HL-60 (cell line): Measurements from ENCODE around the gene AQP2.

ENCODE experiments used
- DNase-seq, 2 experiments: peaks; one replicate each; pipeline ENCODE4 v3.0.0-alpha.2; 2010 to 2020; ENCODE audit warnings: low read depth in 1 of 2, low spot score in 1 of 2
- H3K27ac ChIP-seq: fragments of 250-450 bp; sonication (Bioruptor Pico); replicated peaks from 2 replicates; pipeline ENCODE4 v1.5.1; 2020; ENCODE audit warnings: mild to moderate bottlenecking, moderate library complexity
- H3K27me3 ChIP-seq: fragments of 250-450 bp; sonication (Bioruptor Pico); 2 replicates; pipeline ENCODE4 v1.5.1; 2021; ENCODE audit warnings: mild to moderate bottlenecking, moderate library complexity; ENCODE audit not compliant: insufficient read depth, poor library complexity, severe bottlenecking
- H3K4me3 ChIP-seq: replicated peaks from 2 replicates; pipeline ENCODE4 v1.5.1; 2011; ENCODE audit warnings: mild to moderate bottlenecking, control low read depth, low read length; ENCODE audit not compliant: insufficient read depth
- GABPA ChIP-seq: IDR thresholded peaks from 2 replicates; pipeline ENCODE4 v1.6.1; 2012; ENCODE audit warnings: low read depth
- POLR2AphosphoS5 ChIP-seq: IDR thresholded peaks from 2 replicates; pipeline ENCODE4 v1.6.1; 2012; ENCODE audit warnings: low read depth
- SPI1 ChIP-seq: IDR thresholded peaks from 2 replicates; pipeline ENCODE4 v1.6.1; 2012; ENCODE audit warnings: low read depth, mild to moderate bottlenecking, borderline replicate concordance
- TF ChIP-seq, protein P1 (sequence below): IDR thresholded peaks from 2 replicates; pipeline ENCODE4 v1.6.1; 2012; ENCODE audit warnings: low read depth; ENCODE audit not compliant: insufficient replicate concordance
- TF ChIP-seq, protein P2 (sequence below): IDR thresholded peaks from one replicate; pipeline ENCODE4 v1.5.1; 2011; ENCODE audit warnings: low read length, control low read depth, inconsistent platforms; ENCODE audit not compliant: insufficient read depth

Gene AQP2

DNA sequence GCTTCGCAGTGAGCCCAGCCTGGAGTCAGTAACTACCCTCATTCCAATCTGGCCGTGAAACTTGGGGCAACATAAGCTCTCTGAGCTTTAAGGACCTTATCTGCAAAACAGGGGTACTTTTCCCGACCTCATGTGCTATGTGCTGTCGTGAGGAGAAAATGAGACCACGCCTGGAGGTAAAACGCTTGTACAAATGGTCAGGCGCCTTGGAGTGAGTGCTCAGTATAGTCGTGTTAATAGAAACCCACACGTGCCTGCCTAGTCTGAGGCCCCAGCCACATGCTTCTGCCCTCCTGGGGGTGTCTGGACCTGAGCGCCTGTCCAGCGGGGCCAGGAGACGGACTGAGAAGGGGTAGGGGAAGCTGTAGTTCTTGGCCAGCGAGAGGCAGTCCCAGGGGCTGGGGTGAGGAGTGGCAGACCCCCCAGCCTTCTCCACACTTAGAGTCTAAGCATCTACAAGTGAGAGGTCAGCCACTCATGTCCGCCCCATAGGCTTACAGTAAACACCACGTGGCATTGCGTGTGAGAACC lies 16.0 kb downstream of the AQP2 start:
- TF ChIP-seq POLR2AphosphoS5 (no peak), GABPA (no peak), SPI1 (no peak)
- TF ChIP-seq, protein P1, sequence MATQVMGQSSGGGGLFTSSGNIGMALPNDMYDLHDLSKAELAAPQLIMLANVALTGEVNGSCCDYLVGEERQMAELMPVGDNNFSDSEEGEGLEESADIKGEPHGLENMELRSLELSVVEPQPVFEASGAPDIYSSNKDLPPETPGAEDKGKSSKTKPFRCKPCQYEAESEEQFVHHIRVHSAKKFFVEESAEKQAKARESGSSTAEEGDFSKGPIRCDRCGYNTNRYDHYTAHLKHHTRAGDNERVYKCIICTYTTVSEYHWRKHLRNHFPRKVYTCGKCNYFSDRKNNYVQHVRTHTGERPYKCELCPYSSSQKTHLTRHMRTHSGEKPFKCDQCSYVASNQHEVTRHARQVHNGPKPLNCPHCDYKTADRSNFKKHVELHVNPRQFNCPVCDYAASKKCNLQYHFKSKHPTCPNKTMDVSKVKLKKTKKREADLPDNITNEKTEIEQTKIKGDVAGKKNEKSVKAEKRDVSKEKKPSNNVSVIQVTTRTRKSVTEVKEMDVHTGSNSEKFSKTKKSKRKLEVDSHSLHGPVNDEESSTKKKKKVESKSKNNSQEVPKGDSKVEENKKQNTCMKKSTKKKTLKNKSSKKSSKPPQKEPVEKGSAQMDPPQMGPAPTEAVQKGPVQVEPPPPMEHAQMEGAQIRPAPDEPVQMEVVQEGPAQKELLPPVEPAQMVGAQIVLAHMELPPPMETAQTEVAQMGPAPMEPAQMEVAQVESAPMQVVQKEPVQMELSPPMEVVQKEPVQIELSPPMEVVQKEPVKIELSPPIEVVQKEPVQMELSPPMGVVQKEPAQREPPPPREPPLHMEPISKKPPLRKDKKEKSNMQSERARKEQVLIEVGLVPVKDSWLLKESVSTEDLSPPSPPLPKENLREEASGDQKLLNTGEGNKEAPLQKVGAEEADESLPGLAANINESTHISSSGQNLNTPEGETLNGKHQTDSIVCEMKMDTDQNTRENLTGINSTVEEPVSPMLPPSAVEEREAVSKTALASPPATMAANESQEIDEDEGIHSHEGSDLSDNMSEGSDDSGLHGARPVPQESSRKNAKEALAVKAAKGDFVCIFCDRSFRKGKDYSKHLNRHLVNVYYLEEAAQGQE: no peak
- TF ChIP-seq, protein P2, sequence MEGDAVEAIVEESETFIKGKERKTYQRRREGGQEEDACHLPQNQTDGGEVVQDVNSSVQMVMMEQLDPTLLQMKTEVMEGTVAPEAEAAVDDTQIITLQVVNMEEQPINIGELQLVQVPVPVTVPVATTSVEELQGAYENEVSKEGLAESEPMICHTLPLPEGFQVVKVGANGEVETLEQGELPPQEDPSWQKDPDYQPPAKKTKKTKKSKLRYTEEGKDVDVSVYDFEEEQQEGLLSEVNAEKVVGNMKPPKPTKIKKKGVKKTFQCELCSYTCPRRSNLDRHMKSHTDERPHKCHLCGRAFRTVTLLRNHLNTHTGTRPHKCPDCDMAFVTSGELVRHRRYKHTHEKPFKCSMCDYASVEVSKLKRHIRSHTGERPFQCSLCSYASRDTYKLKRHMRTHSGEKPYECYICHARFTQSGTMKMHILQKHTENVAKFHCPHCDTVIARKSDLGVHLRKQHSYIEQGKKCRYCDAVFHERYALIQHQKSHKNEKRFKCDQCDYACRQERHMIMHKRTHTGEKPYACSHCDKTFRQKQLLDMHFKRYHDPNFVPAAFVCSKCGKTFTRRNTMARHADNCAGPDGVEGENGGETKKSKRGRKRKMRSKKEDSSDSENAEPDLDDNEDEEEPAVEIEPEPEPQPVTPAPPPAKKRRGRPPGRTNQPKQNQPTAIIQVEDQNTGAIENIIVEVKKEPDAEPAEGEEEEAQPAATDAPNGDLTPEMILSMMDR: no peak
- Histone ChIP-seq H3K27me3 (peaks cover 21% of the 10 kb centered on the region), H3K4me3 (no peak overlapping the region), H3K27ac (no peak overlapping the region)
- DNase-seq: no peak

DNA sequence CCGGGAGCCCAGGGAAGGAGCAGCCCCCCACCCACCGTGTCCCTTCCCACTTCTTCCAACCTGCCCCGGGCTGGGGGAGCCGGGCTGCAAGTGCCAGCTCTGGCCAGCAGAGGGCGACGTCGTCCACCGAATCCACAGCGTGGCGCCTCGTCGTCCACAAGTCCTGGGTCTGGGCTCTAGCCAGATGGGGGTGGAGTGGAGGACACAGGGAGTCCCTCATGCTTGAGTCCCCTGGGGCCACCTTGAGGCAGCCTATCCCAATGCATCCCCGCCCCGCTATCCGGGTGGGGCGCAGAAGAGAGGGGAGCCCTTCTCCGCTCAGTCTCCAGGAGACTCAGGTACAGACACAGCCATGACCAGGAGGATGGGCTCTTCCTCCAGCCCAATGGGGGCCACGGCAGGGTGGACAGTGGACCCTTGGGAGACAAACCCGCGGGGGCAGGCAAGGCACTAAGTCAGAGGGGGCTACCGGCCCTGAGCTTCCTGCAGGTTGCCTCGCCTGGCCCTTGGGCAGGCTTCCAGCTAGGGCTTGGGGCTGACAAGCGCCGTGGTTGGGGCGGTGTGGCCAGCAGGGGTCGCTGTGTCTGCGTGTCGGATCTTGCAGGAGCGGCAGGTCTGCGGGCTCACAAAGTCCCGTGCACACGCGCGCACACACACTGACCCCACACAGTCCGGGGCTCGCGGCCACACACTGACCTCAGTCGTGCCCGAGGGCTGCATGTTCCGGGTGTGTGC lies 16.7 kb downstream of the AQP2 start:
- peak overlapping the region; percentile 32 for H3K4me3 ChIP-seq
- DNase-seq: peak; percentile 77 to 87
- H3K27me3 ChIP-seq: peaks cover 17% of the 10 kb centered on the region
- TF ChIP-seq, protein P2: peak; percentile 65
- TF ChIP-seq GABPA: no peak
- no peak overlapping the region for H3K27ac ChIP-seq

DNA sequence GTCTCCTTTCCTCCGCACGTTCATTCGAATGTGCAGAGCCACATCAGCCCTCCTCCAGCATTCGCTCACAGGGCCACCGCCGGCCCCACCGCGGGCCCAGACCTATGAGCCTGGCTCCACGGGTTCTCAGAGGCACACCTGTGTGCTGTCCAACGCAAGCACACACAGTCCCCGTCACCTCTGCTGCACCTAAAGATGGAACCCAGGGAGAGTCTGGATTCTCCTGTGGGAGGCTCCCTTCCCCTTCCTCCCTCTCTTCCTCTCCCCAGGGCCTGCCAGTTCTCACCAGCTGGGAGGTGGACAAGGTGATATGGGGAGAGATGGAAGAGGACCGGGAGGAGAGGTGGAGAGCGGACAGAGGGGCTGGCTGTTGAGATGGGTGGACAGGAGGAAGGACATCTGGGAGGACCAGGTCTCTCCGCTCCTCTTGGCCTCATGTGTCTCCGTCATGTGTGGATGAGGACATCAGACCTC lies 17.3 kb downstream of the AQP2 start:
- Histone ChIP-seq H3K27me3 (peaks cover 11% of the 10 kb centered on the region), H3K4me3 (peak overlapping the region; percentile 32), H3K27ac (no peak overlapping the region)
- DNase-seq: no peak
- TF ChIP-seq, protein P1: no peak
- TF ChIP-seq, protein P2: no peak
- no peak for TF ChIP-seq GABPA
- TF ChIP-seq POLR2AphosphoS5: no peak
- TF ChIP-seq SPI1: no peak

DNA sequence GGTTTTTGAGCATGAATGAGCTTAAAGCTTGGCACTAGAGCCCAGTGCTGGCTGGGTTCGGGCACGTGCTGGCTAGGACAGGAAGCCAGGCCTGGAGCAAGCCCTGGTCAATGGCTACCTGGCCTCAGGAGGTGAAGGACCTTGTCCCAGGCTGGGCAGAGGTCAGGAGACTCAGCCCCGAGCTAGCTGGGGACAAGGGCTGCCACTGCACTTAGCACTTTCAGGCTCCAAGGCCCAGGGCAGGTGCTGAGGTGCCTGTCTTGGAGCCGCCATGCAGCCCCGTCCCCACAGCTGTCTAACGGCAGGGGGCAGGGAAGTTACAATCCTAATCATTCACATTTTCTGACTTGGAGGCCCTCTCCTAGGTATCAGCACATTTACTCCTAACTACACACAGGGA lies 17.9 kb downstream of the AQP2 start:
- no peak for DNase-seq
- no peak overlapping the region for H3K27ac ChIP-seq
- H3K4me3 ChIP-seq: no peak overlapping the region
- peaks cover 6% of the 10 kb centered on the region for H3K27me3 ChIP-seq
- TF ChIP-seq, protein P2: no peak
- TF ChIP-seq POLR2AphosphoS5 (no peak), GABPA (no peak), SPI1 (no peak)
- TF ChIP-seq, protein P1: no peak
